ENCODE results near the gene CNTN4.

- TF ChIP-seq EZH2 (IDR thresholded peaks at IDR 0.05; ENCODE audit: low read depth, unreplicated experiment) (no peak), CTCF (conservative IDR thresholded peaks at IDR 0.05; ENCODE audit: low read depth in 2 of 2) (no peak), REST (IDR thresholded peaks at IDR 0.05; ENCODE audit: unreplicated experiment) (no peak)
Observed at GRCh38 chr3:2154621-2155020, 56.0 kb downstream of the CNTN4 start.

All from GM23338 (cell line).